GM19468 (cell line): ENCODE results near the gene KIF21B.

Source experiments
- ATAC-seq: cut with Tn5 transposase; IDR thresholded peaks from one replicate; pipeline ENCODE4 v1.9.1; 2021; ENCODE audit warnings: mild to moderate bottlenecking, moderate library complexity, moderate number of reproducible peaks; ENCODE audit not compliant: unreplicated experiment; ENCODE audit errors: extremely low read depth

Gene KIF21B, protein sequence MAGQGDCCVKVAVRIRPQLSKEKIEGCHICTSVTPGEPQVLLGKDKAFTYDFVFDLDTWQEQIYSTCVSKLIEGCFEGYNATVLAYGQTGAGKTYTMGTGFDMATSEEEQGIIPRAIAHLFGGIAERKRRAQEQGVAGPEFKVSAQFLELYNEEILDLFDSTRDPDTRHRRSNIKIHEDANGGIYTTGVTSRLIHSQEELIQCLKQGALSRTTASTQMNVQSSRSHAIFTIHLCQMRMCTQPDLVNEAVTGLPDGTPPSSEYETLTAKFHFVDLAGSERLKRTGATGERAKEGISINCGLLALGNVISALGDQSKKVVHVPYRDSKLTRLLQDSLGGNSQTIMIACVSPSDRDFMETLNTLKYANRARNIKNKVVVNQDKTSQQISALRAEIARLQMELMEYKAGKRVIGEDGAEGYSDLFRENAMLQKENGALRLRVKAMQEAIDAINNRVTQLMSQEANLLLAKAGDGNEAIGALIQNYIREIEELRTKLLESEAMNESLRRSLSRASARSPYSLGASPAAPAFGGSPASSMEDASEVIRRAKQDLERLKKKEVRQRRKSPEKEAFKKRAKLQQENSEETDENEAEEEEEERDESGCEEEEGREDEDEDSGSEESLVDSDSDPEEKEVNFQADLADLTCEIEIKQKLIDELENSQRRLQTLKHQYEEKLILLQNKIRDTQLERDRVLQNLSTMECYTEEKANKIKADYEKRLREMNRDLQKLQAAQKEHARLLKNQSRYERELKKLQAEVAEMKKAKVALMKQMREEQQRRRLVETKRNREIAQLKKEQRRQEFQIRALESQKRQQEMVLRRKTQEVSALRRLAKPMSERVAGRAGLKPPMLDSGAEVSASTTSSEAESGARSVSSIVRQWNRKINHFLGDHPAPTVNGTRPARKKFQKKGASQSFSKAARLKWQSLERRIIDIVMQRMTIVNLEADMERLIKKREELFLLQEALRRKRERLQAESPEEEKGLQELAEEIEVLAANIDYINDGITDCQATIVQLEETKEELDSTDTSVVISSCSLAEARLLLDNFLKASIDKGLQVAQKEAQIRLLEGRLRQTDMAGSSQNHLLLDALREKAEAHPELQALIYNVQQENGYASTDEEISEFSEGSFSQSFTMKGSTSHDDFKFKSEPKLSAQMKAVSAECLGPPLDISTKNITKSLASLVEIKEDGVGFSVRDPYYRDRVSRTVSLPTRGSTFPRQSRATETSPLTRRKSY (N-terminal part only)

GRCh38 chr1:201023517-201023902, at the start of gene KIF21B:
TSS of gene KIF21B (minus strand) at chr1:201023714. CDS start at chr1:201023383, 331 bp downstream.
- ATAC-seq, result peak; percentile 55

DNA sequence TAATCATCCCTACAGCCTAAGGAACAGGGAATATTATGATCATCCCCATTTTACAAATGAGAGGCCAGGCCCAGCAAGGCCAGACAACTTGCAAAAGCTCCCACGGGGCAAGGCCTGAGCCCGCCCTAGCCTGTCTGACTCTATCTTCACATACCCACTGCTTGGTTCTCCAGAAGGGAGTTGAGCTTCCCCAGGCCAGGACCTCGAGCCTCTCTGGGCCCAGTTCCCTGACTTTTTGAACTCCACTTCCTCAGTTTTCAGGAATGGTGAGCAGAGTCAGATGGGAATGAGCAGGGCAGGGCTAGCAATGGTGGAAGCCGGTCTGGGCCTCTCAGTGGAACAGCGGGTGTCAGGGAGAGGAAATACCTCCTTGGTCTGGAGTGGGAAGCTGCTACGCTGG, 49.4 kb upstream of the KIF21B start:
- no peak for ATAC-seq

DNA sequence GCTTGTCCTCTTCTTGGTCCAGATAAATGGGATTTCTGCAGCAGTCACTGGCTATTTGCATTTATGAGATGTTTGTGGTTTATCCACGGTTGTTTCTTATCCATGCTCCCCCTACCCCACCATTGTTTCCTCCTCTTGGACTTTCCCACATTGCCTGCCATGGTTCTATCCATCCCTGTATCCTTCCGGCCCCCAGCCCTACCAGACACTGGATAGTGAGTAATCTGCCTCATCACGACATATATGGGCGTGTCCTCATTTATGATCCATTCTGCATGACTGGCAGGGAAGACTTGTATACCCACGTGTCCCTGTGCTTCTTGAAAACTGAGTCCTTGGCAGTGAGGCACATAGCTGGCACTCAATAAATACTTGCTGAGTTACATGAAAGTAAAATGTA, 48.6 kb upstream of the KIF21B start:
- ATAC-seq, result no peak

- ATAC-seq, result no peak
Measured at GRCh38 chr1:201069636-201070035, 46.1 kb upstream of the KIF21B start.

GRCh38 chr1:201068976-201069375, 45.5 kb upstream of the KIF21B start:
- no peak for ATAC-seq

GRCh38 chr1:201066986-201067385, 43.5 kb upstream of the KIF21B start:
- ATAC-seq, result no peak

DNA sequence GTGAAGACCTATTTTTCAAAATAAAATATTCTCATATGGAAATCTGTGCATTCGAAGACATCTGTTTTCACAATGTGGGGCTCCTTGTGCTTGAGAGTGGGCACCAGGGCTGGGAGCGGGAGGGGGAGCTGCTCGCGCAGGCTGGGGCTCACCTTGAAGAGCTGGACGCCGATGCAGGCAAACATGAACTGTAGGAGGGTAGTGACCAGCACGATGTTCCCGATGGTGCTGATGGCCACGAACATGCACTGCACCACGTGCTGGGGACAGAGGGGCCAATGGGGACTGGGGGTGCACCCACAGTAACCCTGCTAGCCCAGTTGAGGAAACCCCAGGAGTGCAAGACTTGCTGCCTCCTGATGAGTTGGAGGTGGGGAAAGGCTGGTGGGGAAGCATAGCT, 42.2 kb upstream of the KIF21B start:
- no peak for ATAC-seq

- ATAC-seq, result no peak
Measured at GRCh38 chr1:201064806-201065205, 41.3 kb upstream of the KIF21B start.

DNA sequence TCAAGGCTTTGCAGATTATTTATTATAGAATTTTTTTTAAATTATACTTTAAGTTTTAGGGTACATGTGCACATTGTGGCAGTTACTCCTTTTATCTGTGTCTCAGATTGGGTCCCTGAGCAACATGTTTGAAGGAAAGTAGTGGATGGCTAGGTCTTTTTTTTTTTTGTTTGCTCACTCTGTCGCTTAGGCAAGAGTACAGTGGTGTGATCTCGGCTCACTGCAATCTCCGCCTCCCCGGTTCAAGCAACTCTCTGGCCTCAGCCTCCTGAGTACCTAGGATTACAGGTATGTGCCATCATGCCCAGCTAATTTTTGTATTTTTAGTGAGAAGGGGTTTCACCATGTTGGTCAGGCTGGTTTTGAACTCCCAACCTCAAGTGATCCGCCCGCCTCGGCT, 39.6 kb upstream of the KIF21B start:
- ATAC-seq, result no peak

DNA sequence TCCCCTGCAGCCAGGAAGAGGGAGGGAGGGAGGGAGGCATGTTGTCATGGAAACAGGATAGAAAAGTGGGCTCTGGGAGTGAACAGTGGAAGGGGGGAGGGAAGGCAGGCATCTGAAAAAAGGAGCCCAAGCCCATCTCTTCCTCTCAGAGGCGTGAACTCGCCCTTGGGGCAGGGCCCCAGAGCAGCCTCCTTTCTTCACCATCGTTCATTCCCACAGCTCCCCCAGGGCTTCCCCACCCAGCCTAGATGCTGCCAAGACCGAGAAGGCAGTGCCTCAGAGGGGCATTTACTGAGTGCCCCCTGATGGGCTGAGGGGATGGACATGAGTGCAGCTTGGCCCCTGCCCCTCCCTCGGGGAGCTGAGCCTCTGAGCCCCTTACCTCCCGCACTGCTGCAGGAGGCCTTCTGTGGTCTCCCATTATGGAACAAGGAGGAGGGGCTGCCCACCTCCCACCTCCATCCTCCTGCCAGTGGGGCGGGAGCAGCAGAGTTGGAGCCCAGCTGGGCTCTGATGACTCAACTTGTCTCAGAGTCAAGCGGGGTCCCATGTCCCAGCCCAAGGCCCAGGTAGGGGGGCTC, 39.1 kb upstream of the KIF21B start:
- no peak for ATAC-seq

GRCh38 chr1:201061886-201062285, 38.4 kb upstream of the KIF21B start:
- no peak for ATAC-seq

DNA sequence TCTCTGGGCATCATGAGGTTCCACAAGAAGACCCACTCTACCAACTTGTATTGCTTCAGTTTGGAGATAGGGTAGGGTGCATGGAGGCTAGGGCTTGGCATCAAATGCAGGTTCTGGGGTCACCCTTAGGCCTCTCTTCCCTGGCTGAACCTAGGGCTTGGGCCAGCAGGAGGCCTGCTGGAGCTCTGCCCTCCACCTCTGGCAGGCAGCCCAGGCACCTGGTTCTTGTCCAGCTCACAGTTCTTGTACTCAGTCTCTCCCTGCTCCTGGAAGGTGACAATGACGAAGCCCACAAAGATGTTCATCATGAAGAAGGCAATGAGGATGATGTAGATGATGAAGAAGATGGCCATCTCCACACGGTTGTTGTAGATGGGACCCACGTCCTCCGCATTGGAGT, 37.5 kb upstream of the KIF21B start:
- no peak for ATAC-seq

DNA sequence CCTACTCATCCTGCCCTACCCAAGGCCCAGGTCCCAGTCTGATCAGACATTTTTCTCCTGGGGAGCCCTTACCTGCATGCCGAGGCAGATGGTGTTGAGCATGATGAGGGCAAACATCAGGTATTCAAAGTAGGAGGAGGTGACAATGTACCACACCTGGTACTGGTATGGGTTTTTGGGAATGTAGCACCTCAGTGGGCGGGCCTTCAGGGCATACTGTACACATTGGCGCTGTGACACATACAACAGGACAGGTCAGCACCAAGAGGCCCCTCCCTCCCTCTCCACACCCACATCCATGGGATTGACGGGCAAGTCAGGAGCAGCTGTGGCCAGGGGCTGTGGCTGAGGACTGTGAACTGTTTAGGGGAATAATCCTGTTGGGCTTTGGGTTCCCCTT, 37.1 kb upstream of the KIF21B start:
- ATAC-seq, result no peak

DNA sequence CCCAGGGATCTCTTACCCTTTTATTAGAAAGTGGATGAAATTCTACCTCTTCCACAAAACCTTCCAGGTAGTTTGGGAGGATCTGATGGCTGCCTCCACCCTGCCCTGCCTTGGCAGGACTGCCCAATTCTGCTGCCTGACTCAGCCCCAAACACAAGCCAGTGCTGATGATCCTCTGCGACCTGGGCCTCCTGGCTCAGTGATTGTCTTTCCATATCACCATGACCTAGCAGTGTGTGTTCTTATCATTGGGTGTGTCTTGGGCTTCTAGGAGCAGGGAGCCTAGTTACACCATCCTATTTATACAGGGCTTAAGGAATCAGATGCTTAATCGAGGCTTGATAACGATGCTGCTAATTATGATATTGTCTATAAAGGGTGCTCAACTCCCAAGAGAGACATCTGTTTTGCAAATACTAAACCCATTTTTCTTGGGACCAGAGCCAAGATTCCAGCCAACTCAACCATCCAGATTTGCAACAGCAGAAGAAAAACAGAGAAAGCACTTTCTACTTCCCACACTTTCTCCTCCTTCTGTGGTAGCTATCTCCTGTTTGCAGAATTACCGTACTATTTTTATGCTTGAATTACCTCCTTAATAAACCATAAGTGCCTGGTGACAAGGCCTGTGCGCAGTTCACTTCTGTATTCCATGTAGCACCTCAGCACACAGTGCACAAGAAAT, 36.5 kb upstream of the KIF21B start:
- ATAC-seq, result no peak

- ATAC-seq, result no peak
Measured at GRCh38 chr1:201059401-201059800, 35.9 kb upstream of the KIF21B start.

DNA sequence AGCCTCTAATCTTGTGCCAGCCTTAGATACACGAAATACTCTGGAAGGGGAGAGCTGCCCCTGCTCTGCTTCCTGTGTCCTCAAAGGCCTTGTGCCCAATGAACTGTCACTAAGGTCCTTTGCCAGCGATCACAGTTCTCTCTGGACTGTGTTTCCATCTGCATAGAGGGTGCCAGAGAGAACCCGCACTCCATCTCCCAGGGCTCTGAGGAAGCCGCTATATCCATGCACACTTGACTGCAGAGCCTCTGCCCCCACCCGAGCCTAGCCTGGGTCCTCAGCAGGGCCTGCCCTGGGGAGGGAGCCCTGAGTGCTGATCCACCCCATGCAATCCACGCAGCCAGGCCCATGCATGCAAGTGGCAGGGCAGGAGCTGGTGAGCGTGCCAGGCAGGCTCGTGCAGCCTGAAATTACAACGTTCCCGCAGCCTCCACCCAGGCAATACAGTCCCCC, 30.6 kb upstream of the KIF21B start:
- ATAC-seq, result no peak

GRCh38 chr1:201053155-201053860, 29.8 kb upstream of the KIF21B start:
- ATAC-seq, result no peak

DNA sequence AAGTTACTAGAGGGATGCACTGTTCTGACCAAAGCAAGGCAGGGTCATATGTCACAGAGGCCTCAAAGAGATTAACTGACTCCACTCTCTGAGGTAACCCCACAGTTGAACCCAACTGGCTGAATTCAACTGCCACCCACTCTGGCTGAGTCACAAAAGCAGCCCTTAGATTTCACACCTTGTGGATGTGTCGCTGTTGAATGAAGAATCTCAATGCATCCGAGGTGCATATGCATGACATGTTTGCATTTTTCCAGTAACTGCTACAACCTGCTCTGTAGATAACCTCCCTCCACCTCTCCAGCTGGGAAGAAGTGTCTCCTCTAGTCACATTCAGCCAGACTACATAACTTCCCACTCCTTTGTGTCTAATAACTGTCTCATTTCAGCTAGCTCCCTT, 27.9 kb upstream of the KIF21B start:
- no peak for ATAC-seq
